Smooth muscle cell (in vitro differentiated cells): ENCODE data around the gene SHBG. TPM values are rescaled to one million over a fixed set of nuclear protein-coding genes. Genes with fewer than 3 reads are reported as not detected.

Experiments
- DNase-seq: peaks from one replicate; lab custom pipeline; 2025; ENCODE audit not compliant: unreplicated experiment; lab: John Stamatoyannopoulos, UW
- H2AFZ ChIP-seq: fragments of 200-600 bp; sonication (generic); 2 replicates; pipeline ENCODE4 v1.6.0; 2016; ENCODE audit warnings: antibody characterized with exemption, low read depth, mild to moderate bottlenecking
- H3F3A ChIP-seq: fragments of 200-600 bp; sonication (generic); 2 replicates; pipeline ENCODE4 v1.6.0; 2017; ENCODE audit warnings: antibody characterized with exemption, low read depth
- H3K27ac ChIP-seq: fragments of 200-600 bp; sonication (generic); 2 replicates; pipeline ENCODE4 v1.5.1; 2016; ENCODE audit warnings: low read depth, mild to moderate bottlenecking
- H3K27me3 ChIP-seq: fragments of 200-600 bp; sonication (generic); 2 replicates; pipeline ENCODE4 v1.6.1; 2016; ENCODE audit warnings: low read depth, mild to moderate bottlenecking
- H3K36me3 ChIP-seq: fragments of 200-600 bp; sonication (generic); 2 replicates; pipeline ENCODE4 v1.5.1; 2016; ENCODE audit warnings: low read depth
- H3K4me1 ChIP-seq: fragments of 200-600 bp; sonication (generic); 2 replicates; pipeline ENCODE4 v1.5.1; 2016; ENCODE audit warnings: low read depth
- H3K4me2 ChIP-seq: fragments of 200-600 bp; sonication (generic); 2 replicates; pipeline ENCODE4 v1.6.0; 2016; ENCODE audit warnings: mild to moderate bottlenecking
- H3K4me3 ChIP-seq: fragments of 200-600 bp; sonication (generic); 2 replicates; pipeline ENCODE4 v1.5.1; 2016; ENCODE audit warnings: mild to moderate bottlenecking
- H3K79me2 ChIP-seq: fragments of 200-600 bp; sonication (generic); 2 replicates; pipeline ENCODE4 v1.6.0; 2016; ENCODE audit warnings: low read depth, mild to moderate bottlenecking
- H3K9ac ChIP-seq: fragments of 200-600 bp; sonication (generic); 2 replicates; pipeline ENCODE4 v1.6.0; 2016; ENCODE audit warnings: low read depth
- H3K9me3 ChIP-seq: fragments of 200-600 bp; sonication (generic); replicated peaks from 2 replicates; pipeline ENCODE4 v1.5.1; 2016; ENCODE audit warnings: low read depth
- H4K20me1 ChIP-seq: fragments of 200-600 bp; sonication (generic); 2 replicates; pipeline ENCODE4 v1.6.0; 2016; ENCODE audit warnings: low read depth
- WGBS: methylation state at CpG from one replicate; pipeline ENCODE4 v1.1.7; 2016; ENCODE audit warnings: low lambda C conversion rate; 5-methylcytosine and 5-hydroxymethylcytosine counted together
- polyA plus RNA-seq: library from polyadenylated mRNA; unstranded; fragments of >200 nt; fragmentation: Nextera tagmentation; extraction: Ambion mirVana; gene quantifications from 2 replicates; pipeline ENCODE4 v1.2.1, GENCODE V29; 2016
- small RNA-seq: library from RNA; depleted of rRNA; stranded (forward); fragments of <200 nt; gene quantifications from one replicate; pipeline ENCODE3, GENCODE V24; 2014
- total RNA-seq: library from RNA; depleted of rRNA; stranded (reverse); fragments of >200 nt; gene quantifications from 2 replicates; pipeline ENCODE4 v1.2.3, GENCODE V29; 2014
- TF ChIP-seq, protein P1 (sequence below): fragments of 200-600 bp; sonication (generic); IDR thresholded peaks from 2 replicates; pipeline ENCODE4 v1.5.1; 2017; ENCODE audit warnings: borderline replicate concordance, mild to moderate bottlenecking, antibody characterized with exemption; ENCODE audit not compliant: insufficient read depth, poor library complexity, severe bottlenecking

SHBG gene
- total and polyA plus RNA-seq, 2 experiments from 2014 or later, result 0.88 TPM; not detected in 1

DNA sequence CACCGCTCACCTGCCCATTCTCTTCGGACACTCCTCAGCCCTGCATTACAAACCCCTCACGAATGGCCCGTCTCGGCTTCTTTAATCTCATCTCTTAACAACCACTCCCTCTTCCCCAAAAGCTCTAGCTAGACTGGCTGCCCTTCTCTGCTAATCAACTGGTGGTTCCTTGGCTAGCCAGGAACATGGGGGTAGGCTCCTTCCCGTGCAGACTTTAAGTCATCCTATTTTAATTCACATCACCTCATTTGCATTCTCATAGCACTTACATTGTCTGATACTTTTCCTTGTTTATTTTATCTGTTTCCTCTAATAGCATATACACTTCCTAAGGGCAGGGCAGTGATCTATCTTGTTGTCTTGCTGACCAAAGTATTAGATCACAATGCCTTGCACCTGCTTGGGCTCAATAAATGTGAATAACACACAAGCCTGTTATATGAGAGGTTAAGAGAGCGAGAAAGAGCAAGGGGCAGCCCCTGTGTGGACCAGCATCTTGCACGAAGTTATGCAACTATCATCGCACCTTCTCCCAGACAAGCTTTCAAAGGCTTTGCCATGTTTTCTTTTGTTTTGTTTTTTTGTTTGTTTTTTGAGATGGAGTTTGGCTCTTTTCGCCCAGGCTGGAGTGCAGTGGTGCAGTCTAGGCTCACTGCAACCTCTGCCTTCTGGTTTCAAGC is 47.6 kb downstream of the SHBG start:
- peaks cover 21% of the 10 kb centered on the region for H4K20me1 ChIP-seq
- H3K9ac ChIP-seq, result no peak overlapping the region
- H3K27ac ChIP-seq, result no peak overlapping the region
- H3K27me3 ChIP-seq, result no peaks in the 10 kb centered on the region
- no peaks in the 10 kb centered on the region for H3K4me1 ChIP-seq
- H3K4me2 ChIP-seq, result no peak overlapping the region
- H3K4me3 ChIP-seq, result no peak overlapping the region
- DNase-seq, result no peak
- WGBS, result 60% methylated on average over 10 of the region's 10 CpGs
- H3K79me2 ChIP-seq, result peaks cover 32% of the 10 kb centered on the region
- H2AFZ ChIP-seq, result no peak overlapping the region
- TF ChIP-seq, protein P1, sequence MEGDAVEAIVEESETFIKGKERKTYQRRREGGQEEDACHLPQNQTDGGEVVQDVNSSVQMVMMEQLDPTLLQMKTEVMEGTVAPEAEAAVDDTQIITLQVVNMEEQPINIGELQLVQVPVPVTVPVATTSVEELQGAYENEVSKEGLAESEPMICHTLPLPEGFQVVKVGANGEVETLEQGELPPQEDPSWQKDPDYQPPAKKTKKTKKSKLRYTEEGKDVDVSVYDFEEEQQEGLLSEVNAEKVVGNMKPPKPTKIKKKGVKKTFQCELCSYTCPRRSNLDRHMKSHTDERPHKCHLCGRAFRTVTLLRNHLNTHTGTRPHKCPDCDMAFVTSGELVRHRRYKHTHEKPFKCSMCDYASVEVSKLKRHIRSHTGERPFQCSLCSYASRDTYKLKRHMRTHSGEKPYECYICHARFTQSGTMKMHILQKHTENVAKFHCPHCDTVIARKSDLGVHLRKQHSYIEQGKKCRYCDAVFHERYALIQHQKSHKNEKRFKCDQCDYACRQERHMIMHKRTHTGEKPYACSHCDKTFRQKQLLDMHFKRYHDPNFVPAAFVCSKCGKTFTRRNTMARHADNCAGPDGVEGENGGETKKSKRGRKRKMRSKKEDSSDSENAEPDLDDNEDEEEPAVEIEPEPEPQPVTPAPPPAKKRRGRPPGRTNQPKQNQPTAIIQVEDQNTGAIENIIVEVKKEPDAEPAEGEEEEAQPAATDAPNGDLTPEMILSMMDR, result no peak
- H3K36me3 ChIP-seq, result peaks cover 11% of the 10 kb centered on the region
- no peaks in the 10 kb centered on the region for H3K9me3 ChIP-seq
- no peaks in the 10 kb centered on the region for H3F3A ChIP-seq

Small RNA genes lying within 50 kb of the gene (small RNA-seq; reads per million reads assigned to genes)
- not detected for gene CD68

Other genes with a start within 250 kb of the SHBG start
- 4.5 and 6.3 TPM in 2 replicates for gene TNK1, start 249.0 kb upstream of the SHBG start, total RNA-seq
- 3.6 and 13.5 TPM in 2 replicates for gene TNK1, start 249.0 kb upstream of the SHBG start, polyA plus RNA-seq
- 29.3 and 34.7 TPM in 2 replicates for gene PLSCR3, start 235.6 kb upstream of the SHBG start, total RNA-seq
- 110 and 122 TPM in 2 replicates for gene PLSCR3, start 235.6 kb upstream of the SHBG start, polyA plus RNA-seq
- 75.6 and 133 TPM in 2 replicates for gene TMEM256, start 226.0 kb upstream of the SHBG start, total RNA-seq
- 87.9 and 90.6 TPM in 2 replicates for gene TMEM256, start 226.0 kb upstream of the SHBG start, polyA plus RNA-seq
- gene NLGN2, start 222.3 kb upstream of the SHBG start, total RNA-seq, result 15.1 and 20.9 TPM in 2 replicates
- 10.8 and 11.9 TPM in 2 replicates for gene NLGN2, start 222.3 kb upstream of the SHBG start, polyA plus RNA-seq
- not detected in 2 replicates for gene SPEM1, start 209.8 kb upstream of the SHBG start, total RNA-seq
- not detected in 2 replicates for gene SPEM1, start 209.8 kb upstream of the SHBG start, polyA plus RNA-seq
- gene SPEM2, start 204.5 kb upstream of the SHBG start, total RNA-seq, result 0.22 TPM in 1 of 2 replicates, not detected in the other
- gene SPEM2, start 204.5 kb upstream of the SHBG start, polyA plus RNA-seq, result 0.56 and 1.0 TPM in 2 replicates
- gene SPEM3, start 201.3 kb upstream of the SHBG start, total RNA-seq, result not detected in 2 replicates
- 0.14 TPM in 1 of 2 replicates, not detected in the other for gene SPEM3, start 201.3 kb upstream of the SHBG start, polyA plus RNA-seq
- 7.3 and 10.0 TPM in 2 replicates for gene TMEM102, start 194.7 kb upstream of the SHBG start, total RNA-seq
- 10.5 and 11.9 TPM in 2 replicates for gene TMEM102, start 194.7 kb upstream of the SHBG start, polyA plus RNA-seq
- 21.3 and 28.5 TPM in 2 replicates for gene FGF11, start 190.6 kb upstream of the SHBG start, total RNA-seq
- 13.9 and 30.9 TPM in 2 replicates for gene FGF11, start 190.6 kb upstream of the SHBG start, polyA plus RNA-seq
- gene CHRNB1, start 185.1 kb upstream of the SHBG start, total RNA-seq, result 8.9 and 12.2 TPM in 2 replicates
- 19.0 and 22.5 TPM in 2 replicates for gene CHRNB1, start 185.1 kb upstream of the SHBG start, polyA plus RNA-seq
- 24.2 and 25.6 TPM in 2 replicates for gene ZBTB4, start 150.5 kb upstream of the SHBG start, total RNA-seq
- gene ZBTB4, start 150.5 kb upstream of the SHBG start, polyA plus RNA-seq, result 22.8 and 26.9 TPM in 2 replicates
- gene SLC35G6, start 148.7 kb upstream of the SHBG start, total RNA-seq, result not detected in 2 replicates
- gene SLC35G6, start 148.7 kb upstream of the SHBG start, polyA plus RNA-seq, result 0.51 TPM in 1 of 2 replicates, not detected in the other
- 72.0 and 76.0 TPM in 2 replicates for gene POLR2A, start 145.8 kb upstream of the SHBG start, total RNA-seq
- gene POLR2A, start 145.8 kb upstream of the SHBG start, polyA plus RNA-seq, result 80.2 and 123 TPM in 2 replicates
- gene TNFSF12, start 81.1 kb upstream of the SHBG start, total RNA-seq, result 5.9 and 6.2 TPM in 2 replicates
- gene TNFSF12, start 81.1 kb upstream of the SHBG start, polyA plus RNA-seq, result 13.6 and 16.1 TPM in 2 replicates
- gene TNFSF13, start 71.4 kb upstream of the SHBG start, total RNA-seq, result 0.18 and 4.1 TPM in 2 replicates
- gene TNFSF13, start 71.4 kb upstream of the SHBG start, polyA plus RNA-seq, result 0.38 and 1.6 TPM in 2 replicates
- gene SENP3, start 68.2 kb upstream of the SHBG start, total RNA-seq, result 72.1 and 90.3 TPM in 2 replicates
- gene SENP3, start 68.2 kb upstream of the SHBG start, polyA plus RNA-seq, result 33.7 and 35.7 TPM in 2 replicates
- gene CD68, start 50.5 kb upstream of the SHBG start, total RNA-seq, result 20.7 and 22.7 TPM in 2 replicates
- 27.5 and 30.2 TPM in 2 replicates for gene CD68, start 50.5 kb upstream of the SHBG start, polyA plus RNA-seq
- gene MPDU1, start 46.3 kb upstream of the SHBG start, total RNA-seq, result 155 and 228 TPM in 2 replicates
- 70.7 and 75.1 TPM in 2 replicates for gene MPDU1, start 46.3 kb upstream of the SHBG start, polyA plus RNA-seq
- gene SOX15, start 40.0 kb upstream of the SHBG start, total RNA-seq, result 13.4 and 16.1 TPM in 2 replicates
- gene SOX15, start 40.0 kb upstream of the SHBG start, polyA plus RNA-seq, result 7.3 and 39.0 TPM in 2 replicates
- gene FXR2, start 15.2 kb upstream of the SHBG start, total RNA-seq, result 22.8 and 31.1 TPM in 2 replicates
- 50.0 and 50.6 TPM in 2 replicates for gene FXR2, start 15.2 kb upstream of the SHBG start, polyA plus RNA-seq
- gene SAT2, start 2.3 kb upstream of the SHBG start, total RNA-seq, result 64.9 and 70.8 TPM in 2 replicates
- 68.2 and 74.2 TPM in 2 replicates for gene SAT2, start 2.3 kb upstream of the SHBG start, polyA plus RNA-seq
- 0.27 and 0.85 TPM in 2 replicates for gene ATP1B2, start 20.8 kb downstream of the SHBG start, total RNA-seq
- gene ATP1B2, start 20.8 kb downstream of the SHBG start, polyA plus RNA-seq, result 4.1 and 4.4 TPM in 2 replicates
- gene TP53, start 57.4 kb downstream of the SHBG start, total RNA-seq, result 25.4 and 55.1 TPM in 2 replicates
- gene TP53, start 57.4 kb downstream of the SHBG start, polyA plus RNA-seq, result 21.1 and 27.6 TPM in 2 replicates
- 8.2 and 8.9 TPM in 2 replicates for gene WRAP53, start 58.3 kb downstream of the SHBG start, total RNA-seq
- gene WRAP53, start 58.3 kb downstream of the SHBG start, polyA plus RNA-seq, result 17.1 and 18.9 TPM in 2 replicates
- gene EFNB3, start 75.1 kb downstream of the SHBG start, total RNA-seq, result 4.8 and 8.1 TPM in 2 replicates
- gene EFNB3, start 75.1 kb downstream of the SHBG start, polyA plus RNA-seq, result 6.2 and 6.7 TPM in 2 replicates
- 0.49 TPM in 1 of 2 replicates, not detected in the other for gene DNAH2, start 87.6 kb downstream of the SHBG start, total RNA-seq
- not detected in 2 replicates for gene DNAH2, start 87.6 kb downstream of the SHBG start, polyA plus RNA-seq
- gene KDM6B, start 204.1 kb downstream of the SHBG start, total RNA-seq, result 4.3 and 9.1 TPM in 2 replicates
- gene KDM6B, start 204.1 kb downstream of the SHBG start, polyA plus RNA-seq, result 5.8 and 11.1 TPM in 2 replicates
- 5.1 and 8.6 TPM in 2 replicates for gene TMEM88, start 224.9 kb downstream of the SHBG start, total RNA-seq
- 12.7 and 16.1 TPM in 2 replicates for gene TMEM88, start 224.9 kb downstream of the SHBG start, polyA plus RNA-seq
- 30.6 and 76.4 TPM in 2 replicates for gene NAA38, start 227.4 kb downstream of the SHBG start, total RNA-seq
- gene NAA38, start 227.4 kb downstream of the SHBG start, polyA plus RNA-seq, result 86.1 and 99.4 TPM in 2 replicates
- 8.6 and 9.3 TPM in 2 replicates for gene CYB5D1, start 227.9 kb downstream of the SHBG start, total RNA-seq
- gene CYB5D1, start 227.9 kb downstream of the SHBG start, polyA plus RNA-seq, result 6.6 and 7.9 TPM in 2 replicates